GM19239 (cell line): Measurements from ENCODE around the gene TMEM88.
"Not testable (repeated sequence)": the region's sequence is repeated elsewhere in the genome, so short reads cannot be mapped to it uniquely, and the experiment has no call there.

Source experiments
- DNase-seq: peaks from one replicate; pipeline ENCODE4 v3.0.0; 2011; ENCODE audit warnings: low spot score; ENCODE audit not compliant: insufficient read length
- FAIRE-seq: peaks from 2 replicates; lab custom pipeline; 2011; peaks lifted over from hg19 to GRCh38; lab: Jason Lieb, UNC

TMEM88 gene

GRCh38 chr17:7853691-7854038 is 1.2 kb upstream of the TMEM88 start:
- no peak for DNase-seq
- no peak for FAIRE-seq

- FAIRE-seq: no peak
- no peak for DNase-seq
These were observed 638 bp upstream of the TMEM88 start for GRCh38 chr17:7854078-7854777.

- FAIRE-seq (no peak), DNase-seq (no peak)
These were observed 769 bp downstream of the TMEM88 start for GRCh38 chr17:7855660-7856010.

GRCh38 chr17:7856011-7856810 is 1.3 kb downstream of the TMEM88 start:
- peak; percentile 85 for FAIRE-seq
- DNase-seq: no peak

GRCh38 chr17:7856811-7857712 is 2.2 kb downstream of the TMEM88 start, which contains the start of gene NAA38:
Gene NAA38 (minus strand): TSS chr17:7857559. CDS start chr17:7857463, 96 bp downstream.
- peak; percentile 91 for DNase-seq
- peak; percentile 100 for FAIRE-seq

GRCh38 chr17:7857713-7858521 is 3.1 kb downstream of the TMEM88 start, which contains the start of gene CYB5D1:
Gene CYB5D1 (plus strand): TSS chr17:7858003. CDS start chr17:7858135, 132 bp downstream.
- FAIRE-seq: no peak

GRCh38 chr17:7858522-7858810 is 3.6 kb downstream of the TMEM88 start:
- FAIRE-seq (no peak), DNase-seq (no peak)

More at GRCh38 chr17:7857713-7858521, 3.1 kb downstream of the TMEM88 start, which contains the start of gene CYB5D1:
- DNase-seq: no peak

- DNase-seq (no peak), FAIRE-seq (no peak)
These were observed 4.2 kb downstream of the TMEM88 start for GRCh38 chr17:7859028-7859427.

GRCh38 chr17:7862692-7863437 is 8.0 kb downstream of the TMEM88 start:
- DNase-seq (no peak), FAIRE-seq (no peak)

- FAIRE-seq: not testable (repeated sequence)
These were observed 9.5 kb downstream of the TMEM88 start for GRCh38 chr17:7864384-7864783.

GRCh38 chr17:7864995-7865650 is 10.3 kb downstream of the TMEM88 start:
- no peak for FAIRE-seq
- DNase-seq: no peak

More at GRCh38 chr17:7864384-7864783, 9.5 kb downstream of the TMEM88 start:
- DNase-seq: not testable (repeated sequence)

GRCh38 chr17:7867881-7868329 is 13.0 kb downstream of the TMEM88 start:
- FAIRE-seq (no peak), DNase-seq (no peak)

- FAIRE-seq (no peak), DNase-seq (no peak)
These were observed 18.2 kb downstream of the TMEM88 start for GRCh38 chr17:7873051-7873450.

- FAIRE-seq (peak; percentile 51), DNase-seq (no peak)
These were observed 21.0 kb downstream of the TMEM88 start for GRCh38 chr17:7875804-7876370.

GRCh38 chr17:7878234-7878633 is 23.4 kb downstream of the TMEM88 start:
- no peak for DNase-seq
- no peak for FAIRE-seq

- DNase-seq: no peak
- peak; percentile 90 for FAIRE-seq
These were observed 25.4 kb downstream of the TMEM88 start for GRCh38 chr17:7880076-7880868.

- DNase-seq (no peak), FAIRE-seq (peak; percentile 4)
These were observed 26.6 kb downstream of the TMEM88 start for GRCh38 chr17:7881276-7882054.
